Myocyte (in vitro differentiated cells): ENCODE results near the gene EPHX1. TPM values are rescaled to one million over a fixed set of nuclear protein-coding genes. Genes with fewer than 3 reads are reported as not detected.
A peak's percentile ranks its signal among the peaks of the same experiment; 100 is the strongest.
"Not testable (repeated sequence)": the region's sequence is repeated elsewhere in the genome, so short reads cannot be mapped to it uniquely, and the experiment has no call there.

ENCODE experiments used
- DNase-seq: peaks from one replicate; pipeline ENCODE4 v3.0.0-alpha.2; 2012; ENCODE audit warnings: low read depth
- total RNA-seq: library from RNA; depleted of rRNA; stranded (reverse); fragments of >200 nt; gene quantifications from 2 replicates; pipeline ENCODE4 v1.2.3, GENCODE V29; 2014

Gene EPHX1
- total RNA-seq, 1 donor from 2014 or later: 24.1 TPM

GRCh38 chr1:225777058-225777582 lies 32.8 kb upstream of the EPHX1 start:
- DNase-seq: no peak

- peak; percentile 99 for DNase-seq
Observed at GRCh38 chr1:225777583-225778336, 32.2 kb upstream of the EPHX1 start, which contains the start of gene SRP9. Gene SRP9 (plus strand): TSS chr1:225777826. CDS start chr1:225777941, 115 bp downstream.

GRCh38 chr1:225778337-225778669 lies 31.6 kb upstream of the EPHX1 start:
- no peak for DNase-seq

- DNase-seq: not testable (repeated sequence)
Observed at GRCh38 chr1:225779165-225779564, 30.8 kb upstream of the EPHX1 start.

GRCh38 chr1:225780134-225780533 lies 29.8 kb upstream of the EPHX1 start:
- DNase-seq: no peak

- no peak for DNase-seq
Observed at GRCh38 chr1:225780630-225781029, 29.3 kb upstream of the EPHX1 start.

GRCh38 chr1:225789142-225789541 lies 20.8 kb upstream of the EPHX1 start:
- not testable (repeated sequence) for DNase-seq

GRCh38 chr1:225794954-225795353 lies 15.0 kb upstream of the EPHX1 start:
- DNase-seq: no peak

- DNase-seq: not testable (repeated sequence)
Observed at GRCh38 chr1:225796097-225796496, 13.8 kb upstream of the EPHX1 start.

GRCh38 chr1:225801146-225801545 lies 8.8 kb upstream of the EPHX1 start:
- not testable (repeated sequence) for DNase-seq

- DNase-seq: no peak
Observed at GRCh38 chr1:225806249-225806648, 3.7 kb upstream of the EPHX1 start.

GRCh38 chr1:225806736-225807135 lies 3.2 kb upstream of the EPHX1 start:
- DNase-seq: not testable (repeated sequence)

- DNase-seq: no peak
Observed at GRCh38 chr1:225808136-225808535, 1.8 kb upstream of the EPHX1 start.

GRCh38 chr1:225810579-225811538 lies 935 bp downstream of the EPHX1 start:
- DNase-seq: not testable (repeated sequence)

GRCh38 chr1:225811622-225812487 lies 1.9 kb downstream of the EPHX1 start:
- peak; percentile 77 for DNase-seq

- no peak for DNase-seq
Observed at GRCh38 chr1:225812488-225813213, 2.7 kb downstream of the EPHX1 start.

- DNase-seq: no peak
Observed at GRCh38 chr1:225813214-225813964, 3.5 kb downstream of the EPHX1 start.

GRCh38 chr1:225814381-225814780 lies 4.5 kb downstream of the EPHX1 start:
- no peak for DNase-seq

- not testable (repeated sequence) for DNase-seq
Observed at GRCh38 chr1:225815090-225815489, 5.2 kb downstream of the EPHX1 start.
